ENCODE measurements around the gene GRIA1. TPM values are rescaled to one million over a fixed set of nuclear protein-coding genes. Genes with fewer than 3 reads are reported as not detected.

The GRIA1 gene
- total RNA-seq (ENCODE audit: unreplicated experiment), result 21.9 TPM
- long read RNA-seq, partial matches to known transcripts, result 1 of 1 reads
- long read RNA-seq, other reads (novel, unspliced or antisense), result 0 of 1 reads

GRCh38 chr5:153490118-153491037 is at the start of gene GRIA1:
GRIA1 (plus strand) TSS chr5:153490670.
- no peaks in the 10 kb centered on the region for H3K9me3 Mint-ChIP-seq (ENCODE audit: unreplicated experiment)
- peaks cover 2% of the 10 kb centered on the region for H3K27me3 Mint-ChIP-seq (ENCODE audit: unreplicated experiment)
- no peaks in the 10 kb centered on the region for H3K36me3 Mint-ChIP-seq (ENCODE audit: low read depth, unreplicated experiment)
- peak within 1 kb of the TSS; percentile 87 for H3K4me3 Mint-ChIP-seq (ENCODE audit: unreplicated experiment)
- peak within 1 kb of the TSS; percentile 72 for H3K27ac Mint-ChIP-seq (ENCODE audit: unreplicated experiment)
- DNase-seq (ENCODE audit: low spot score), result peak; percentile 30
- peaks cover 53% of the 10 kb centered on the region for H3K4me1 Mint-ChIP-seq (ENCODE audit: unreplicated experiment)
- TF ChIP-seq CTCF (IDR thresholded peaks at IDR 0.05; ENCODE audit: unreplicated experiment), result no peak

- no peaks in the 10 kb centered on the region for H3K27me3 Mint-ChIP-seq (ENCODE audit: unreplicated experiment)
- TF ChIP-seq CTCF (IDR thresholded peaks at IDR 0.05; ENCODE audit: unreplicated experiment), result no peak
- H3K4me1 Mint-ChIP-seq (ENCODE audit: unreplicated experiment), result peaks cover under 1% of the 10 kb centered on the region
- no peak overlapping the region for H3K27ac Mint-ChIP-seq (ENCODE audit: unreplicated experiment)
- no peak for DNase-seq (ENCODE audit: low spot score)
- H3K36me3 Mint-ChIP-seq (ENCODE audit: low read depth, unreplicated experiment), result no peaks in the 10 kb centered on the region
- H3K9me3 Mint-ChIP-seq (ENCODE audit: unreplicated experiment), result no peaks in the 10 kb centered on the region
- no peak overlapping the region for H3K4me3 Mint-ChIP-seq (ENCODE audit: unreplicated experiment)
These were observed 44.4 kb upstream of the GRIA1 start for GRCh38 chr5:153445875-153446579.

- no peak overlapping the region for H3K27ac Mint-ChIP-seq (ENCODE audit: unreplicated experiment)
- H3K4me1 Mint-ChIP-seq (ENCODE audit: unreplicated experiment), result peaks cover 5% of the 10 kb centered on the region
- no peaks in the 10 kb centered on the region for H3K9me3 Mint-ChIP-seq (ENCODE audit: unreplicated experiment)
- no peak overlapping the region for H3K4me3 Mint-ChIP-seq (ENCODE audit: unreplicated experiment)
- no peaks in the 10 kb centered on the region for H3K36me3 Mint-ChIP-seq (ENCODE audit: low read depth, unreplicated experiment)
- TF ChIP-seq CTCF (IDR thresholded peaks at IDR 0.05; ENCODE audit: unreplicated experiment), result no peak
- peaks cover 2% of the 10 kb centered on the region for H3K27me3 Mint-ChIP-seq (ENCODE audit: unreplicated experiment)
- no peak for DNase-seq (ENCODE audit: low spot score)
These were observed 42.9 kb upstream of the GRIA1 start for GRCh38 chr5:153447534-153447933.

- no peaks in the 10 kb centered on the region for H3K9me3 Mint-ChIP-seq (ENCODE audit: unreplicated experiment)
- TF ChIP-seq CTCF (IDR thresholded peaks at IDR 0.05; ENCODE audit: unreplicated experiment), result no peak
- peaks cover 4% of the 10 kb centered on the region for H3K4me1 Mint-ChIP-seq (ENCODE audit: unreplicated experiment)
- no peaks in the 10 kb centered on the region for H3K36me3 Mint-ChIP-seq (ENCODE audit: low read depth, unreplicated experiment)
- H3K27me3 Mint-ChIP-seq (ENCODE audit: unreplicated experiment), result peaks cover 2% of the 10 kb centered on the region
- no peak for DNase-seq (ENCODE audit: low spot score)
- no peak overlapping the region for H3K4me3 Mint-ChIP-seq (ENCODE audit: unreplicated experiment)
- H3K27ac Mint-ChIP-seq (ENCODE audit: unreplicated experiment), result no peak overlapping the region
These were observed 34.1 kb upstream of the GRIA1 start for GRCh38 chr5:153456354-153456753.

Measured in endothelial cell (in vitro differentiated cells).